Measurements from ENCODE around the gene EGLN3.
A peak's percentile ranks its signal among the peaks of the same experiment; 100 is the strongest.

EGLN3 gene

DNA sequence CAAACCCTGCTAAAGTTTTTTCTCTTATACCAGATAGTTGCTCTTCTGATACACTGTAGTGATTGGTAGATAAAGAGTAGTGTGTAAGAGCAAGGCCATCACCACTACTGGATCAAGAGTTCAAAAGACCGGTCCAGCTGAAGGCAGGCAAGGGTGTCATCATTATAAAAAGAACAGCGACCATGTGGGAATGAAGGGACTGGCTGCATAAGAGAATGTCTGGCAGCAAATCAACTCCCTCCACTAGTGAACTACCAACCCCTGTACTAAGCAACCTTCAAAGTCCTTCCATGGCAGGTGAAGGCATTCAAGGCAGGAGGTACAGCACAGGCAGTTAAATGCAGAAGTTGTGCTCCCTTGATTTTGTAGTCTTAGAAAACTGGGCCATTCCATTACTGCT lies 53.5 kb downstream of the EGLN3 start:
- no peak for TF ChIP-seq CTCF (IDR thresholded peaks at IDR 0.05; ENCODE audit: insufficient read depth, missing control alignments)
- DNase-seq (ENCODE audit: insufficient read length, low spot score) = no peak
- FAIRE-seq = no peak

- no peak for DNase-seq (ENCODE audit: insufficient read length, low spot score)
- FAIRE-seq = no peak
- TF ChIP-seq CTCF (IDR thresholded peaks at IDR 0.05; ENCODE audit: insufficient read depth, missing control alignments) = no peak
These were observed 56.5 kb downstream of the EGLN3 start for GRCh38 chr14:33894339-33894738.

GRCh38 chr14:33891700-33892099 lies 59.2 kb downstream of the EGLN3 start:
- FAIRE-seq = no peak
- DNase-seq (ENCODE audit: insufficient read length, low spot score) = no peak
- TF ChIP-seq CTCF (IDR thresholded peaks at IDR 0.05; ENCODE audit: insufficient read depth, missing control alignments) = no peak

DNA sequence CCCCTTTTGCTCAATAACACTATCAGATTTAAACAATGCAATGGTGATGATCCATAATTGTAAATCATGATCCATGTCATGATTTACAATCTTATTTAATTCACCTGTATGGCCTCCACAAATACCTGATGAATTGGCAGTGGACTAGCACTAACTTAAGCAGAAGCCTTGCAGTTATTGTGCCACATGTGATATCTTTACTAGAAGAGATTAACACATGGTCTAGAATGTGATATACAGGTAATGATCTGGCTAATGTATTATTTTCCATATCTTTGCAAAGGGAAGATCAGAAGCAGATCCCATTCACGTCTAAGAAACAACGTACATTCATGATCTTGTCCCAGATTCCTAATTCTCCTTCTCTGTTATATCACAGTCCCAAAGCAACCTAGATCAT lies 66.0 kb downstream of the EGLN3 start:
- DNase-seq (ENCODE audit: insufficient read length, low spot score) (no peak), FAIRE-seq (peak; percentile 61)
- no peak for TF ChIP-seq CTCF (IDR thresholded peaks at IDR 0.05; ENCODE audit: insufficient read depth, missing control alignments)

- TF ChIP-seq CTCF (IDR thresholded peaks at IDR 0.05; ENCODE audit: insufficient read depth, missing control alignments) = no peak
- FAIRE-seq (no peak), DNase-seq (ENCODE audit: insufficient read length, low spot score) (no peak)
These were observed 70.5 kb downstream of the EGLN3 start for GRCh38 chr14:33880330-33880729.

DNA sequence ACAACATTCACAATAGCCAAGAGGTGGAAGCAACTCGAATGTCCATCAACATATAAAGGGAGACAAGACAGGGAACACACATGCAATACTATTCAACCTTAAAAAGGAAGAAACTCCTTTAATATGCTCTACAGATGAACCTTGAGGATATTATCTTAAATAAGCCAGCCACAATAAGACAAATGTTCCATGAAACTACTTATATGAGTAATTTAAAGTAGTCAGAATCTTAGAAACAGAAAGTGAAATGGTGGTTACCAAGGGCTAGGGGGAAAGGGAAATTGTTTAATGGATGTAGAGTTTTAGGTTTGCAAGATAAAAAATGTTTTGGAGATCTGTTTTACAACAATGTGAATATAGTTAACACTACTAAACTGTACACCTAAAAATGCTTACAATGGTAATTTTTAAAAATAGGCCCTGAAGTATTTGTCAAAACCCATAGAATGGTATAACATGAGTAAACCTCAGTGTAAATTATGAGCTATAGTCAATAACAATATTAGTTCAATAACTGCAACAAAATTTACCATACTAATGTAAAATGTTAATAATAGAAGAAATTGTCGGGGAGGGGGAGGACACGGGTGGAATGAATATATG lies 71.1 kb downstream of the EGLN3 start:
- no peak for FAIRE-seq
- TF ChIP-seq CTCF (IDR thresholded peaks at IDR 0.05; ENCODE audit: insufficient read depth, missing control alignments) = no peak
- no peak for DNase-seq (ENCODE audit: insufficient read length, low spot score)

DNA sequence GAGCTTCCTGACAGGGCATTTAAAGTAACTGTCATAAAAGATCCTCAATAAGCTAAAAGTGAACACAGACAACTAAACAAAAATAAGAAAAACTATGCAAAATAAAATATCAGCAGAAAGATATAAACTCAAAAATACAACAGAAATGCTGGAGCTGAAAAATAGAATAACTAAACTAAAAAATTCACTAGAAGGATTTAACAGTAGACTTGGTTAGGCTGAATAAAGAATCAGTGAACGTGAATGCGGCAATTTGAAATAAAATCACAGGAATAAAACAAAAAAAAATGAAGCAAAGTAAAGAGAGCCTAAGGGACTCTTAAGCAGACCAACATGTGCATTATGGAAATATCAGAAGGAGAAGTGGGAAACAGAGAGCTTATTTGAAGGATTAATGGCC lies 74.6 kb downstream of the EGLN3 start:
- no peak for FAIRE-seq
- no peak for TF ChIP-seq CTCF (IDR thresholded peaks at IDR 0.05; ENCODE audit: insufficient read depth, missing control alignments)
- no peak for DNase-seq (ENCODE audit: insufficient read length, low spot score)

Measured in D721Med (cell line).